ENCODE results near the gene FYN.
A peak's percentile ranks its signal among the peaks of the same experiment; 100 is the strongest.
"Not testable (repeated sequence)": the region's sequence is repeated elsewhere in the genome, so short reads cannot be mapped to it uniquely, and the experiment has no call there.

FYN gene

DNA sequence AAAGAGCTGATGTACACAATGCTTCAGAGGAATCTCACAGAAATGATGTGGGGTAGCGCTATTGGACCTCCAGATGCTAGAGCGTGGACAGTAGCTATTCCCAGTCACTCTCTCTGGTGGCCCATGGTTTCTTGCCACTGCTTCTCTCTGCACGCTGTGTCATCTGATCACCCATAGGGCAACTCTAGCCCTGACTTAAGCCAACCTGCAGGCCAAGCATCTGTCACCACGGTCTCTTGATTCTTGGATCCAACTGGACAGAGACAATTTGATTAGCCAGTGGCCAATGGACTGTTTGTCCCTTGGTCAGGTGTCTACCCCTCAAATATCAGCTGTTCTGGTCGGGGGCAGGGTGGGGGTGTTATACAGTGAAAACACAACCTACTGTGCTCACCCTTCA, 225.2 kb downstream of the FYN start:
- no peak for DNase-seq

DNA sequence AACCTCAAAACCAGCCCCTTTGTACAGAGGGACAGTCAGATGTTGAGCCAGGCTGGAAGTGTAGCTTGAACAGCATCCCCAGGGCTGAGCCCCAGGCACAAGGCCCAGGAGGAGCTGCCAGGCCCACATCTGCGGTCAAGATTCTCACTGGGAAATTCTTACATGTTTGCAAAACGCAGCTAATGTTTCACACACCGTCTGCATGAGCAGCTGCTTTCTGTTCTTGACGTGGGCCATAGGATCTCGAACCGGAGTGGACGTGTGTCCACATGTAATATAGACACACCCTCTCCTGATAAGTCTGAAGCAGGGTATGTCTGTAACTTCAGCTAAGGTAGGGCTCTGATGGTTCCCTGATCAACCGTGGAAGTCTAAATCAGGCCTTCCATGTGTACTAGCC, 226.3 kb downstream of the FYN start:
- DNase-seq = peak; percentile 83

- no peak for DNase-seq
Measured at GRCh38 chr6:111646034-111646433, 227.2 kb downstream of the FYN start.

DNA sequence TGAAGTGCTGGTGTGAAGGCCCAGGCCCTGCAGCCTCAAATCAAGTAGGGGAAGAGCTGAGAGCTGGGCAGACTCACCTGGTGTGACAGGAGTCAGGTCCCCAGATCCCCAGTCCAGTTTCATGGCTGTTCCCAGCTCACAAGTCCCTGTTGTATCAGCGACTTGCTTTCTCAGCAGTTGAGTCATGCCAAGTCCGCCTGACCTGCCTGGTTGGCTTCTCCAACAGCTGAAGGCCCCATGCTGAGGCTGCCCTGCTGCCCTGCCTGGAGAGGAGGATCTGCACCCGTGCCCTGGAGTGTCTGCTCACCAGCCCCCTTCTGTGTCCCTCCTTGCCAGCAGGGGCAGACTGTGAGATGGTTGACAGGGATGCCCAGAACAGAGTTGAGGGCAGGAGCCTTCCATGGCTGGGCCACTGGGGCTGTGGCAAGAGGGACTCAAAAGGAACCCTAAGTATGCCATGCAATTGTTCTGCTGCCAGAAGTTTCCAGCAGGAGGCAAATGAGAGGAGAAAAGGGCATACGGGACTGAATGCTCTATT, 228.3 kb downstream of the FYN start:
- no peak for DNase-seq

DNA sequence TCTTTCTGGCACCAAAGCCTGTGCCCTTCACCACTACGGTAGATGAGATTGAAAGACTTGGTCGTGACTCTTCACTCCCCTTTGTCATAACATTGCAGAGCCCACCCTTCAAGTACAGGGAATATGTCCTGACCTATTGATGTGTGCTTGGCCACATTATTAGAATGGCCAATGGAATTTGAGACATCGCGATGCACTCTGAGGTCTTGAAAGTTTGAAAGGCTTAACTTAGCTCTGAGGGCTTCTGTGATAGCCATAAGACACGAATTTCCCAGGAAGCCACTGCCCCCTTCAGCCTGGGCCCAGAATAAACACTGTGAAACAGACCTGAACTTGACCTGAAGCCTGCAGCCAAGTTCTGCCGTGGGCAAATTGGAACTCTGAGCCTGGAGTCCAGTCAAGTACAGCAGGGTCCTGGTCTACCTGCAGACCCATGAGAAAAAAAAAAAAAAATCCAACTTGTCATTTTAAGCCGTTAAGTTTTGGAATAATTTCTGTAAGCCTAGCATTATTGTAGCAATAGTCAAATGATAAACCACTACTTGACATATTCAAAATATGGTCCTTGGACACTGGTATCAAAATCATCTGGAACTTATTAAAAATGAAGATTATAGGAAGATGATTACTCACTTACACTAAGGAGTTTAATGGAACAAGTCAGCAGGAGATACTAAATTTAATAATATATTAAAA, 230.6 kb downstream of the FYN start:
- DNase-seq = peak; percentile 73

- no peak for DNase-seq
Measured at GRCh38 chr6:111639266-111639665, 234.0 kb downstream of the FYN start.

DNA sequence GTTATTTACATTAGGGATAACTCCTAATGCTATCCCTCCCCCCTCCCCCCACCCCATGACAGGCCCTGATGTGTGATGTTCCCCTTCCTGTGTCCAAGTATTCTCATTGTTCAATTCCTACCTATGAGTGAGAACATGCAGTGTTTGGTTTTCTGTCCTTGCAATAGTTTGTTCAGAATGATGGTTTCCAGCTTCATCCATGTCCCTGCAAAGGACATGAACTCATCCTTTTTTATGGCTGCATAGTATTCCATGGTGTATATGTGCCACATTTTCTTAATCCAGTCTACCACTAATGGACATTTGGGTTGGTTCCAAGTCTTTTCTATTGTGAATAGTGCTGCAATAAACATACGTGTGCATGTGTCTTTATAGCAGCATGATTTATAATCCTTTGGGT, 238.3 kb downstream of the FYN start:
- not testable (repeated sequence) for DNase-seq

DNA sequence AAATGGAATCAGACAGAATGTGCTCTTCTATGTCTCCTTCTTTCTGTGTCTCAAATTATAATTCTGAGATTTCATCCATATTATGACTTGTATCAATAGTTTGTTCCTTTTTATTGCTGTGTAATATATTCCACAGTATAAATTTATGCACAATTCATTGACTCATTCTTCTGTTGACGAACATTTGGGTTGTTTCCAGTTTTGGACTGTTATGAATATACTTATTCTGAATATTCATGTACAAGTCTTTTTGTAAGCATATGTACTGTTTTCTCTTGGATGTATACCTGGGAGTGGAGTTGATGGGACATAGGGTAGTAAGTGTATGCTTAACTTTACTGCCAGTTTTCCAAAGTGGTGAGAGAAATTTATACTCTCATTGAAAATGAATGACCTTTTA, 239.4 kb downstream of the FYN start:
- DNase-seq = no peak

GRCh38 chr6:111632468-111633247, 240.6 kb downstream of the FYN start:
- DNase-seq = no peak

DNA sequence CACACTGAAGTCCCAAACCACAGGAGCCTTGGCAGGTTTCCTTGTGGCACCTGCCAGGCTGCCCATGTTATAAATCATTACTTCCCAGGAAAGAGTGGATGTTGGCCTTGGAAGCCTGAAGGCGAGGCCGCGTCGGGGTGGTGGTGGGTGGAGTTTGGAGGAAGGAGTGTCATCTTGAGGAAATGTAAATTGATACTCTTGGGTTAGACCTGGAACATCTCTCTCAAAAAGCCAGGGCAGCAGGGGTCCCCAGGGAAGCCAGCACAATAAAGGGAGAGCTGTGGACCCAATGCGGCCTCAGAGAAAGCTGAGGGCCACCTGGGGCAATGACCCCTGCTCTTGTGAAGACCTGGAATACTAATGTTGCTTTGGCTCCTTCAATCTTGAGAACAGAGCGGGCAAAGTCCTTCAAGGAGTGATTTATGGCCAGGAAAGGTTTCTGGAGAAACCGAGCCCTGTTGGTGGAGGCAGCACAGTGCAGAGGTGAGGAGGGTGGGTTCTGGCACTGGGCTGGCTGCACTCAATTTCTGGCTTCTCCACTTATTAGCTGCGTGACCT, 241.3 kb downstream of the FYN start:
- DNase-seq = peak; percentile 51

GRCh38 chr6:111631018-111631417, 242.2 kb downstream of the FYN start:
- DNase-seq = no peak

GRCh38 chr6:111628142-111628850, 245.0 kb downstream of the FYN start:
- DNase-seq = no peak

- DNase-seq = no peak
Measured at GRCh38 chr6:111626441-111626840, 246.8 kb downstream of the FYN start.

GRCh38 chr6:111625461-111626391, 247.5 kb downstream of the FYN start:
- peak; percentile 88 for DNase-seq

GRCh38 chr6:111625099-111625416, 248.2 kb downstream of the FYN start:
- no peak for DNase-seq

DNA sequence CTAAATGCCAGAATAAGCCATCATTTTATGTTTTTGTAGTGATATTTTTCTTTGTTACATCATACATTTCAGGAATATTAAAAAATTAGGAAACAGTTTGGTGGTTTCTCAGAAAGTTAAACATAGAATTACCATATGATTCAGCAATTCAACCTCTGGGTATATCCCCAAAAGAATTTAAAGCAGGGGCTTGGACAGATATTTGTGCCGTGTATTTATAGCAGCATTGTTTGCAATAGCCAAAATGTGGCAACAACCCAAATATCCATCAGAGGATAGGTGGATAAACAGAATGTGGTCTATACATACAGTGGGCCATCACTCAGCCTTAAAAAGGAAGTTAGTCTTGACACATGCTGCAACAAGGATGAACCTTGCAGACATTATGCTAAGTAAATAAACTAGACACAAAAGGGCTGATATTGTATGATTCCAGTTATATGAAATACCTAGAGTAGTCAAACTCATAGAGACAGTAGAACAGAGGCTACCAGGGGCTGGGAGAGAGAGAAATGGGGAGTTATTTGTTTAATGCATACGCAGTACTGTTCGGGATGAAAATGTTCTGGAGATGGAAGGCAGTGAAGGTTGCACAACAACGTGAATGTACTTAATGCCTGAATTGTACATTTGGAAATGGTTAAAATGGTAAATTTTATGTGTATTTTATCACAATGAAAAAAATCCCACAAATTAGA, 248.7 kb downstream of the FYN start:
- no peak for DNase-seq

- DNase-seq = no peak
Measured at GRCh38 chr6:111623046-111623718, 250.1 kb downstream of the FYN start.

GRCh38 chr6:111620169-111620568, 253.1 kb downstream of the FYN start:
- no peak for DNase-seq

- no peak for DNase-seq
Measured at GRCh38 chr6:111618407-111618806, 254.8 kb downstream of the FYN start.

DNA sequence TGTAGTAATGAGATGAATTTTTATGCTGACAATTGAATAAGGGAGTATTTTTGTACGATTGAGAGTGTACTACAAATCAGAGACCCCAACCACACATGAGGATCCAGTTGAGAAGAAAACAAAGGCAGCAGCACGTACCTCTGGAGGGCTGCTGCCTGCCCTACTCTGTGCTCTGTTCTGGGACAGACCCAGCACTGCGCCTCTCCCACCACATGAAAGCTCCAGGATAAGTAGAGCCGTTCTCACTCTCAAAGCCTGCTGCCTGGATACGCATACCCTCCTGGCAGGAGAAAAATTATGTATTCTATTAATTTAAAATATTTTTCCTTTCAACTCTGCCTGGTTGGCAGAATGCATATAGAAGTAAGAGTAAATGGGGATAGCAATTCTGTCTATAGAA, 256.1 kb downstream of the FYN start:
- no peak for DNase-seq

Data from right hindlimb (tissue), 1 donor.